Keratinocyte (primary cell): ENCODE data around the gene CACNA1E. TPM values are rescaled to one million over a fixed set of nuclear protein-coding genes. Genes with fewer than 3 reads are reported as not detected.

Experiments
- DNase-seq: peaks from one replicate; pipeline ENCODE4 v3.0.0-alpha.2; 2011; ENCODE audit warnings: low read depth, missing footprints, low spot score
- FAIRE-seq: peaks from 2 replicates; lab custom pipeline; 2011; peaks lifted over from hg19 to GRCh38; lab: Jason Lieb, UNC
- H2AFZ ChIP-seq: 2 replicates; pipeline ENCODE4 v1.6.0; 2012; ENCODE audit warnings: low read length, control low read depth, inconsistent platforms; ENCODE audit not compliant: control insufficient read depth
- H3K27ac ChIP-seq: 2 replicates; pipeline ENCODE4 v1.5.1; 2011; ENCODE audit warnings: low read length; ENCODE audit not compliant: control insufficient read depth, insufficient read depth
- H3K27me3 ChIP-seq: 3 replicates; pipeline ENCODE4 v1.6.0; 2011; ENCODE audit warnings: low read length; ENCODE audit not compliant: control insufficient read depth, insufficient read depth; ENCODE audit errors: extremely low read depth
- H3K36me3 ChIP-seq, 2 experiments: 2 replicates in 1 of 2; 3 replicates in 1 of 2; pipeline ENCODE4 v1.5.1; 2011; ENCODE audit warnings: low read length in 2 of 2, mild to moderate bottlenecking in 1 of 2; ENCODE audit not compliant: control insufficient read depth in 2 of 2, insufficient read depth in 2 of 2; ENCODE audit errors: extremely low read depth in 1 of 2
- H3K4me1 ChIP-seq: 3 replicates; pipeline ENCODE4 v1.5.1; 2011; ENCODE audit warnings: low read length; ENCODE audit not compliant: control insufficient read depth, insufficient read depth; ENCODE audit errors: extremely low read depth
- H3K4me2 ChIP-seq: 3 replicates; pipeline ENCODE4 v1.6.0; 2011; ENCODE audit warnings: low read depth, low read length; ENCODE audit not compliant: control insufficient read depth, insufficient read depth; ENCODE audit errors: extremely low read depth
- H3K4me3 ChIP-seq, 3 experiments: fragments of 200-600 bp in 1 of 3; sonication (generic) in 1 of 3; 2 replicates in 2 of 3; 3 replicates in 1 of 3; pipeline ENCODE4 v1.5.1; 2011 to 2016; ENCODE audit warnings: low read length in 3 of 3, mild to moderate bottlenecking in 3 of 3, control low read depth in 2 of 3, inconsistent platforms in 1 of 3, low read depth in 1 of 3, mixed read lengths in 1 of 3, mixed run types in 1 of 3, moderate library complexity in 1 of 3; ENCODE audit not compliant: control insufficient read depth in 2 of 3, insufficient read depth in 2 of 3; ENCODE audit errors: extremely low read depth in 1 of 3
- H3K79me2 ChIP-seq: 2 replicates; pipeline ENCODE4 v1.6.0; 2012; ENCODE audit warnings: low read length; ENCODE audit not compliant: control insufficient read depth, insufficient read depth
- H3K9ac ChIP-seq: 3 replicates; pipeline ENCODE4 v1.6.0; 2011; ENCODE audit warnings: low read length; ENCODE audit not compliant: control insufficient read depth, insufficient read depth; ENCODE audit errors: extremely low read depth
- H3K9me1 ChIP-seq: 3 replicates; pipeline ENCODE4 v1.6.0; 2011; ENCODE audit warnings: low read length; ENCODE audit not compliant: control insufficient read depth, insufficient read depth; ENCODE audit errors: extremely low read depth
- H3K9me3 ChIP-seq: 2 replicates; pipeline ENCODE4 v1.5.1; 2012; ENCODE audit warnings: low read depth, low read length; ENCODE audit not compliant: control insufficient read depth
- H4K20me1 ChIP-seq: 3 replicates; pipeline ENCODE4 v1.6.0; 2011; ENCODE audit warnings: low read length; ENCODE audit not compliant: control insufficient read depth, insufficient read depth; ENCODE audit errors: extremely low read depth
- EZH2 ChIP-seq: IDR thresholded peaks from one replicate; pipeline ENCODE4 v1.6.1; 2012; ENCODE audit warnings: inconsistent platforms, mild to moderate bottlenecking, low read length, moderate library complexity
- dilution Hi-C: fragments of 300-500 bp; cut with MboI; formaldehyde crosslinking; loops from one replicate; pipeline ENCODE4 v1.7.0; 2020; ENCODE audit warnings: low sequenced_read_pairs; ENCODE audit not compliant: extremely low pct_ligation_motif_present
- polyA plus RNA-seq, 5 experiments: library from polyadenylated mRNA; depleted of rRNA in 3 of 5; stranded (reverse) in 3 of 5; stranded (forward) in 1 of 5; unstranded in 1 of 5; fragments of >200 nt; gene quantifications; 1 replicate in 1 of 5; 2 replicates in 3 of 5; 3 replicates in 1 of 5; pipeline versions ENCODE4 v1.2.1 to v1.2.3, GENCODE V29; 2011 to 2012; ENCODE audit warnings: missing spikeins in 2 of 5, low read depth in 1 of 5, low replicate concordance in 1 of 5
- TF ChIP-seq, protein P1 (sequence below), 3 experiments: IDR thresholded peaks in 1 of 3; conservative IDR thresholded peaks in 1 of 3; optimal IDR thresholded peaks in 1 of 3; 2 replicates in 2 of 3; 3 replicates in 1 of 3; pipeline versions ENCODE3 to v1.5.1; 2011; ENCODE audit warnings: low read length in 3 of 3, mild to moderate bottlenecking in 3 of 3, moderate library complexity in 2 of 3, control low read depth in 1 of 3, inconsistent platforms in 1 of 3; ENCODE audit not compliant: insufficient read depth in 2 of 3; ENCODE audit errors: extremely low read depth in 1 of 3

Gene CACNA1E
- polyA plus RNA-seq, 1 donor (not counting 4 experiments of a cell fraction or from before 2014, with no cell fraction given), result not detected

DNA sequence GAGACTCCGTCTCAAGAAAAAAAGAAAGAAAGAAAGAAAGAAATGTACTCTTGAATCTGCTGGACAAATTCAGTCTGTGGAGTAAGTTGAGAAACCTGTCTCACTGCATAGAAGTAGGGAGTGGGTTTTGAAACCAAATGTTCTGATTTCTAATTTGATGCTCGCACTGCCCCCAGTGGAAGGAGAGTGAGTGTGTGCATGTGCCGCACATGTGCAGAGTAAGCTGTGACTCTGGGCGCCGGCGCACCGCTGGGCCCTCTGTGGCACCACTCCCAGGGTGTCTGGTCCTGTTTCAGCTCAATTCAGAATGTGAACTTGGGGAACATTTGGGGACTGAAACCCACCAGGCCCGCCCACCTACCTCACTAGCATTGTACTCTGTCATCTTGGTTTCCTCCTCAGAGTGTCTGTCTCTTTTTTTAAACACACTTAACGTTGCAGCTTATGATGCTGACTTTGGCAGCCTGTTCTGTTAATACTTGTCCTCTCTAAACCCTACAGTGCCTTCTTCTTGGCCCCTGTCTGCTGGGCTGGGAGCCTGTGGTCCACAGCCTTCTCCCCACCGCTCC is 104.6 kb downstream of the CACNA1E start:
- Histone ChIP-seq H3K4me1 (peaks cover 3% of the 10 kb centered on the region), H3K9me1 (no peaks in the 10 kb centered on the region), H3K36me3 (no peaks in the 10 kb centered on the region), H2AFZ (no peak overlapping the region), H3K4me3 (no peak overlapping the region), H3K9me3 (no peaks in the 10 kb centered on the region), H3K27ac (no peak overlapping the region), H3K79me2 (no peaks in the 10 kb centered on the region), H3K9ac (no peak overlapping the region), H4K20me1 (no peaks in the 10 kb centered on the region), H3K4me2 (no peak overlapping the region), H3K27me3 (no peaks in the 10 kb centered on the region)
- dilution Hi-C loops, result no loop called here
- no peak for DNase-seq
- no peak for TF ChIP-seq EZH2
- TF ChIP-seq, protein P1, sequence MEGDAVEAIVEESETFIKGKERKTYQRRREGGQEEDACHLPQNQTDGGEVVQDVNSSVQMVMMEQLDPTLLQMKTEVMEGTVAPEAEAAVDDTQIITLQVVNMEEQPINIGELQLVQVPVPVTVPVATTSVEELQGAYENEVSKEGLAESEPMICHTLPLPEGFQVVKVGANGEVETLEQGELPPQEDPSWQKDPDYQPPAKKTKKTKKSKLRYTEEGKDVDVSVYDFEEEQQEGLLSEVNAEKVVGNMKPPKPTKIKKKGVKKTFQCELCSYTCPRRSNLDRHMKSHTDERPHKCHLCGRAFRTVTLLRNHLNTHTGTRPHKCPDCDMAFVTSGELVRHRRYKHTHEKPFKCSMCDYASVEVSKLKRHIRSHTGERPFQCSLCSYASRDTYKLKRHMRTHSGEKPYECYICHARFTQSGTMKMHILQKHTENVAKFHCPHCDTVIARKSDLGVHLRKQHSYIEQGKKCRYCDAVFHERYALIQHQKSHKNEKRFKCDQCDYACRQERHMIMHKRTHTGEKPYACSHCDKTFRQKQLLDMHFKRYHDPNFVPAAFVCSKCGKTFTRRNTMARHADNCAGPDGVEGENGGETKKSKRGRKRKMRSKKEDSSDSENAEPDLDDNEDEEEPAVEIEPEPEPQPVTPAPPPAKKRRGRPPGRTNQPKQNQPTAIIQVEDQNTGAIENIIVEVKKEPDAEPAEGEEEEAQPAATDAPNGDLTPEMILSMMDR (optimal IDR thresholded peaks at IDR 0.05 in 1 of 3, IDR thresholded peaks at IDR 0.05 in 1 of 3, conservative IDR thresholded peaks at IDR 0.05 in 1 of 3; ENCODE audit: extremely low read depth in 1 of 3, insufficient read depth in 2 of 3, low read length in 3 of 3), result peak; percentile 19 to 43 (median 22)
- FAIRE-seq, result no peak

DNA sequence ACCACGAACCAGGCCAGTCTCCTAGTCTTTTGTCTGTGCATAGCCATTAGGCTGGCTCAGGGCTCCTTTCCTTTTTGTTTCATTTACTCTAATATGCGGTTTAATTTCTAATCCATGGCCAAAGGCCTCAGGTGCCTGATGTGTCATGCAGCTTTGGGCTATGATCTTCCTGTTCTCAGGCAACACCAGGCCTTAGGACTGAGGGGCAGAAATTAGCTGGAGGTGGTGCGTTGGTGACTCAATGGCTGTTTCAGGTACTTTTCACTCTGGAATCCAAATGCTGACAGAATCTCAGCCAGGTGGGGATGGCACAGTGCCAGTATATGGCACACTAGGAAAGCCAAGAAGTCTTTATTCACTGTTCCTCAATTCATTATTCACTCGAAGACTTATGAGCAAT is 105.3 kb downstream of the CACNA1E start:
- dilution Hi-C loops, result no loop called here
- H3K79me2 ChIP-seq, result no peaks in the 10 kb centered on the region
- peaks cover 3% of the 10 kb centered on the region for H3K4me1 ChIP-seq
- no peak overlapping the region for H3K9ac ChIP-seq
- TF ChIP-seq, protein P1 (optimal IDR thresholded peaks at IDR 0.05 in 1 of 3, IDR thresholded peaks at IDR 0.05 in 1 of 3, conservative IDR thresholded peaks at IDR 0.05 in 1 of 3; ENCODE audit: extremely low read depth in 1 of 3, insufficient read depth in 2 of 3, low read length in 3 of 3), result no peak
- TF ChIP-seq EZH2, result no peak
- no peaks in the 10 kb centered on the region for H3K9me3 ChIP-seq
- DNase-seq, result peak; percentile 62
- no peaks in the 10 kb centered on the region for H4K20me1 ChIP-seq
- H2AFZ ChIP-seq, result no peak overlapping the region
- no peak overlapping the region for H3K27ac ChIP-seq
- H3K27me3 ChIP-seq, result no peaks in the 10 kb centered on the region
- no peak overlapping the region for H3K4me3 ChIP-seq
- no peak for FAIRE-seq
- no peaks in the 10 kb centered on the region for H3K9me1 ChIP-seq
- no peaks in the 10 kb centered on the region for H3K36me3 ChIP-seq
- no peak overlapping the region for H3K4me2 ChIP-seq
